BJ (cell line): ENCODE data around the gene HAO1. TPM values are rescaled to one million over a fixed set of nuclear protein-coding genes. Genes with fewer than 3 reads are reported as not detected.

Experiments
- CTCF ChIA-PET: fragments of 350-600 bp; formaldehyde crosslinking; extraction: SDS; loops from one replicate; lab custom pipeline; 2021; ENCODE audit warnings: antibody characterized with exemption, inconsistent platforms; lab: Yijun Ruan, JAX
- POLR2A ChIA-PET: fragments of 300-600 bp; sonication (Branson Sonifier 250); formaldehyde crosslinking; extraction: SDS; loops from one replicate; lab custom pipeline; 2021; ENCODE audit warnings: antibody characterized with exemption; lab: Charles Lee
- DNase-seq: peaks from one replicate; pipeline ENCODE4 v3.0.0-alpha.2; 2011; ENCODE audit warnings: low read depth
- H3K27me3 ChIP-seq: 2 replicates; pipeline ENCODE4 v1.6.0; 2011; ENCODE audit warnings: low read length; ENCODE audit not compliant: control insufficient read depth, insufficient read depth
- H3K36me3 ChIP-seq: 2 replicates; pipeline ENCODE4 v1.5.1; 2011; ENCODE audit warnings: low read length; ENCODE audit not compliant: control insufficient read depth, insufficient read depth
- H3K4me3 ChIP-seq: 2 replicates; pipeline ENCODE4 v1.5.1; 2011; ENCODE audit warnings: low read depth, mild to moderate bottlenecking, control low read depth, low read length
- CTCF ChIP-seq: IDR thresholded peaks from 2 replicates; pipeline ENCODE4 v1.5.1; 2011; ENCODE audit warnings: low read depth, mild to moderate bottlenecking, control low read depth, inconsistent platforms, low read length, moderate library complexity; ENCODE audit not compliant: insufficient read depth
- polyA plus RNA-seq: library from polyadenylated mRNA; depleted of rRNA; stranded (reverse); fragments of >200 nt; gene quantifications from 2 replicates; pipeline ENCODE4 v1.2.3, GENCODE V29; 2011

The HAO1 gene
- polyA plus RNA-seq, 1 experiment: not detected

GRCh38 chr20:7903429-7903828, 36.8 kb downstream of the HAO1 start:
- no peak for DNase-seq
- Histone ChIP-seq H3K36me3 (no peaks in the 10 kb centered on the region), H3K4me3 (no peak overlapping the region), H3K27me3 (no peaks in the 10 kb centered on the region)
- no peak for TF ChIP-seq CTCF
- POLR2A ChIA-PET: no interaction called here
- CTCF ChIA-PET: no interaction called here

- CTCF ChIA-PET: no interaction called here
- Histone ChIP-seq H3K36me3 (no peaks in the 10 kb centered on the region), H3K27me3 (no peaks in the 10 kb centered on the region), H3K4me3 (no peak overlapping the region)
- POLR2A ChIA-PET: no interaction called here
- DNase-seq: no peak
- no peak for TF ChIP-seq CTCF
Measured at GRCh38 chr20:7902879-7903278, 37.4 kb downstream of the HAO1 start.

GRCh38 chr20:7897781-7898364, 42.4 kb downstream of the HAO1 start:
- CTCF ChIA-PET: interaction anchor here (0.8 kb wide), 1 partner anchor 39 kb away, joined by 3 read pairs; no protein-coding TSS in a partner anchor
- no peak for TF ChIP-seq CTCF
- Histone ChIP-seq H3K36me3 (no peaks in the 10 kb centered on the region), H3K4me3 (no peak overlapping the region), H3K27me3 (no peaks in the 10 kb centered on the region; the same call in 1 of the 2 replicates)
- no peak for DNase-seq
- POLR2A ChIA-PET: no interaction called here

GRCh38 chr20:7893014-7893730, 47.1 kb downstream of the HAO1 start:
- ChIA-PET POLR2A (no interaction called here), CTCF (no interaction called here)
- DNase-seq: no peak

GRCh38 chr20:7891705-7892104, 48.6 kb downstream of the HAO1 start:
- no peak for TF ChIP-seq CTCF
- POLR2A ChIA-PET: no interaction called here
- DNase-seq: no peak
- no peaks in the 10 kb centered on the region for H3K27me3 ChIP-seq
- H3K36me3 ChIP-seq: no peaks in the 10 kb centered on the region
- no peak overlapping the region for H3K4me3 ChIP-seq
- CTCF ChIA-PET: no interaction called here

More at GRCh38 chr20:7893014-7893730, 47.1 kb downstream of the HAO1 start:
- no peak for TF ChIP-seq CTCF
- H3K36me3 ChIP-seq: no peaks in the 10 kb centered on the region
- no peaks in the 10 kb centered on the region; the same call in 1 of the 2 replicates for H3K27me3 ChIP-seq
- no peak overlapping the region for H3K4me3 ChIP-seq
